GM10266 (cell line): Measurements from ENCODE around the gene ASB5.

Source experiments
- DNase-seq: peaks from one replicate; pipeline ENCODE4 v3.0.0; 2012; ENCODE audit errors: extremely low spot score
- CTCF ChIP-seq: IDR thresholded peaks from 2 replicates; pipeline ENCODE4 v1.5.1; 2012; ENCODE audit warnings: mild to moderate bottlenecking, low read depth; ENCODE audit not compliant: control insufficient read depth, insufficient read depth; ENCODE audit errors: missing control alignments

The ASB5 gene

GRCh38 chr4:176191974-176192373, 77.0 kb downstream of the ASB5 start:
- TF ChIP-seq CTCF: no peak
- no peak for DNase-seq

- TF ChIP-seq CTCF: no peak
- no peak for DNase-seq
Measured at GRCh38 chr4:176189891-176190795, 78.9 kb downstream of the ASB5 start.

- no peak for TF ChIP-seq CTCF
- no peak for DNase-seq
Measured at GRCh38 chr4:176188654-176189053, 80.4 kb downstream of the ASB5 start.

GRCh38 chr4:176187624-176188023, 81.4 kb downstream of the ASB5 start:
- TF ChIP-seq CTCF: no peak
- DNase-seq: no peak

- DNase-seq: no peak
- no peak for TF ChIP-seq CTCF
Measured at GRCh38 chr4:176186671-176187395, 82.2 kb downstream of the ASB5 start.

GRCh38 chr4:176186067-176186466, 83.0 kb downstream of the ASB5 start:
- DNase-seq: no peak
- TF ChIP-seq CTCF: no peak

GRCh38 chr4:176185051-176185450, 84.0 kb downstream of the ASB5 start:
- TF ChIP-seq CTCF: no peak
- no peak for DNase-seq
